ENCODE data around the gene ZNF516.
A peak's percentile ranks its signal among the peaks of the same experiment; 100 is the strongest.

ZNF516 gene

DNA sequence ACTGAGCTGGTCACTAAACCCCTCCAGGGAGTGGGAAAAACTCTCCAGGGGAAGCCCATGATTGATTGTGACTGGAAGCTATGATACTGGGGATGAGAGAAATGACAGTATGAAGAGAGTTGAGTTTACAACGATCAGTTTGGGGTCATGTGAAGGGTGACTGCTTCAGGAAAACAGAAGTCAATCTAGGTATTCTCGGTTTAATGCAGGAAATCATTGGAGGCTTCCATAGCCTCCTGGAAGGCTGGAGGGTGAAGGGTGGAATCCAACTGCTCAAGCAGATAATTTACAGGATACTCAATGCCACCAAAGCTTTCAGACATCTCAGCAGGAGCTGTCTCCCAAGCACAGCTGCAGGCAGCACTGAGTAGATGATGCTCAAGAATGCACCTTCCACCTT lies 154.6 kb downstream of the ZNF516 start:
- POLR2A ChIA-PET: no interaction called here
- CTCF ChIA-PET: interaction anchor here (0.7 kb wide), 1 partner anchor 83 kb away, joined by 3 read pairs; no protein-coding TSS in a partner anchor
- no peaks in the 10 kb centered on the region for H3K4me1 ChIP-seq (ENCODE audit: control insufficient read depth, insufficient read depth, low read length)

DNA sequence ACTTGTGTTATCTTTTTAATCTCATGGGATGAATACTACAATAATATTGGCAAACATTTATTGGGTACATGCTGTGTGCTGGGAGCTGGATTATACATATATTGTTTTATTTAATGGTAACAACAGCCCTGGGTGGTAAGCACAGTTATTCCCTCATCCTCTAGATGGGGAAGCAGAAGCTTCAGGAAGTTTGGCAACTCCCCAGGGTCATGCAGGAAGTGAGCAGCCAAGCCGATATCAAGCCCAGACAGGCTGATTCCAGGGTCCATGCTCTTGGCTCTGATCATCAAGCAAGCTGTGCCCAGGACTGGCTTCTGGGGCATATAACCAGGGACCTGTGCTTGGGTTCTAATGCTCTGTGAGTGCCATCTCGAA lies 155.8 kb downstream of the ZNF516 start:
- CTCF ChIA-PET: interaction anchor here (0.5 to 0.8 kb wide), 2 partner anchors 59 to 767 kb away, joined by 3 to 4 read pairs; no protein-coding TSS in a partner anchor
- no peaks in the 10 kb centered on the region for H3K9me3 ChIP-seq (ENCODE audit: control insufficient read depth, insufficient read depth, low read depth, low read length)

More for the DNA sequence above, 154.6 kb downstream of the ZNF516 start:
- Histone ChIP-seq H3K4me3 (ENCODE audit: low read depth, low read length) (no peak overlapping the region), H3K27ac (ENCODE audit: extremely low read depth, low read depth, low read length) (no peak overlapping the region), H3K36me3 (ENCODE audit: control insufficient read depth in 2 of 2, insufficient read depth in 1 of 2, low read length in 2 of 2) (no peaks in the 10 kb centered on the region; a peak in 1 of 3 replicates), H3K9me3 (ENCODE audit: control insufficient read depth, insufficient read depth, low read depth, low read length) (no peaks in the 10 kb centered on the region)
- TF ChIP-seq, protein P1, sequence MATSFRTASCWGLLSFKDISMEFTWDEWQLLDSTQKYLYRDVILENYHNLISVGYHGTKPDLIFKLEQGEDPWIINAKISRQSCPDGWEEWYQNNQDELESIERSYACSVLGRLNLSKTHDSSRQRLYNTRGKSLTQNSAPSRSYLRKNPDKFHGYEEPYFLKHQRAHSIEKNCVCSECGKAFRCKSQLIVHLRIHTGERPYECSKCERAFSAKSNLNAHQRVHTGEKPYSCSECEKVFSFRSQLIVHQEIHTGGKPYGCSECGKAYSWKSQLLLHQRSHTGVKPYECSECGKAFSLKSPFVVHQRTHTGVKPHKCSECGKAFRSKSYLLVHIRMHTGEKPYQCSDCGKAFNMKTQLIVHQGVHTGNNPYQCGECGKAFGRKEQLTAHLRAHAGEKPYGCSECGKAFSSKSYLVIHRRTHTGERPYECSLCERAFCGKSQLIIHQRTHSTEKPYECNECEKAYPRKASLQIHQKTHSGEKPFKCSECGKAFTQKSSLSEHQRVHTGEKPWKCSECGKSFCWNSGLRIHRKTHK (tag by site-specific recombination; IDR thresholded peaks at IDR 0.05): peak; percentile 81
- TF ChIP-seq, protein P2, sequence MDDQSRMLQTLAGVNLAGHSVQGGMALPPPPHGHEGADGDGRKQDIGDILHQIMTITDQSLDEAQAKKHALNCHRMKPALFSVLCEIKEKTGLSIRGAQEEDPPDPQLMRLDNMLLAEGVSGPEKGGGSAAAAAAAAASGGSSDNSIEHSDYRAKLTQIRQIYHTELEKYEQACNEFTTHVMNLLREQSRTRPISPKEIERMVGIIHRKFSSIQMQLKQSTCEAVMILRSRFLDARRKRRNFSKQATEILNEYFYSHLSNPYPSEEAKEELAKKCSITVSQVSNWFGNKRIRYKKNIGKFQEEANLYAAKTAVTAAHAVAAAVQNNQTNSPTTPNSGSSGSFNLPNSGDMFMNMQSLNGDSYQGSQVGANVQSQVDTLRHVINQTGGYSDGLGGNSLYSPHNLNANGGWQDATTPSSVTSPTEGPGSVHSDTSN (CRISPR knock-in tag; IDR thresholded peaks at IDR 0.05): no peak

DNA sequence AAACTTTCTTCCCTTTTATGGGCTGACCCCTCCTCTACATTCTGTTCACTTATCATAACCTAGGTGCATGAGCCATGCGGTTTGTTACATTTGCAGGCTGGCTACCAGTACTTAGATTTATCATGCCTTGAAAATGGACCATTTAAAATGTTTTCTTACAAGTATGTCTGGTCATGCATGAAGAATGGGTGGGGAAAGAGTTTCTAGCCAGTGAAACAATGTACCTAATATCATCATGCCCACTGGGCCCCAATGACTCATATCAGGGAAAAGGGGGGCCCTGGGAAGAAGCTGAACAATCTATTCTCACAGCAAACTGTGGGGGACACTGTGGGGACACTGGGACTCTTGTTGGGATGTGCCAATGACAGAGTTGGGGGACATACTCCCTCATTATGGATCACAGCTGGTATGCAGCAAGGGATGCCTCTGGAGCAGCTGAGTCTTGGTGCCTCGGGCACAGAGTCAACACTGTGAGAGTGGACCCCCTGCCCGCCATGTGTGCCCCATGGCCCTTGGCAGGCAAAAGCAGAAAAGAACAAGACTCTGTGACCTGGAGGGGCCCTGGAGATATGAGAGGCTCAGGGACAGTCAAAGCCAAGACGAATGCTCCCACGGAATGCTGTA lies 156.3 kb downstream of the ZNF516 start:
- Histone ChIP-seq H3K4me3 (ENCODE audit: low read depth, low read length) (no peak overlapping the region), H3K36me3 (ENCODE audit: control insufficient read depth in 2 of 2, insufficient read depth in 1 of 2, low read length in 2 of 2) (no peaks in the 10 kb centered on the region; a peak in 1 of 3 replicates), H3K4me1 (ENCODE audit: control insufficient read depth, insufficient read depth, low read length) (no peaks in the 10 kb centered on the region), H3K9me3 (ENCODE audit: control insufficient read depth, insufficient read depth, low read depth, low read length) (no peaks in the 10 kb centered on the region), H3K27ac (ENCODE audit: extremely low read depth, low read depth, low read length) (no peak overlapping the region)
- ChIA-PET CTCF (no interaction called here), POLR2A (no interaction called here)
- TF ChIP-seq, protein P3, sequence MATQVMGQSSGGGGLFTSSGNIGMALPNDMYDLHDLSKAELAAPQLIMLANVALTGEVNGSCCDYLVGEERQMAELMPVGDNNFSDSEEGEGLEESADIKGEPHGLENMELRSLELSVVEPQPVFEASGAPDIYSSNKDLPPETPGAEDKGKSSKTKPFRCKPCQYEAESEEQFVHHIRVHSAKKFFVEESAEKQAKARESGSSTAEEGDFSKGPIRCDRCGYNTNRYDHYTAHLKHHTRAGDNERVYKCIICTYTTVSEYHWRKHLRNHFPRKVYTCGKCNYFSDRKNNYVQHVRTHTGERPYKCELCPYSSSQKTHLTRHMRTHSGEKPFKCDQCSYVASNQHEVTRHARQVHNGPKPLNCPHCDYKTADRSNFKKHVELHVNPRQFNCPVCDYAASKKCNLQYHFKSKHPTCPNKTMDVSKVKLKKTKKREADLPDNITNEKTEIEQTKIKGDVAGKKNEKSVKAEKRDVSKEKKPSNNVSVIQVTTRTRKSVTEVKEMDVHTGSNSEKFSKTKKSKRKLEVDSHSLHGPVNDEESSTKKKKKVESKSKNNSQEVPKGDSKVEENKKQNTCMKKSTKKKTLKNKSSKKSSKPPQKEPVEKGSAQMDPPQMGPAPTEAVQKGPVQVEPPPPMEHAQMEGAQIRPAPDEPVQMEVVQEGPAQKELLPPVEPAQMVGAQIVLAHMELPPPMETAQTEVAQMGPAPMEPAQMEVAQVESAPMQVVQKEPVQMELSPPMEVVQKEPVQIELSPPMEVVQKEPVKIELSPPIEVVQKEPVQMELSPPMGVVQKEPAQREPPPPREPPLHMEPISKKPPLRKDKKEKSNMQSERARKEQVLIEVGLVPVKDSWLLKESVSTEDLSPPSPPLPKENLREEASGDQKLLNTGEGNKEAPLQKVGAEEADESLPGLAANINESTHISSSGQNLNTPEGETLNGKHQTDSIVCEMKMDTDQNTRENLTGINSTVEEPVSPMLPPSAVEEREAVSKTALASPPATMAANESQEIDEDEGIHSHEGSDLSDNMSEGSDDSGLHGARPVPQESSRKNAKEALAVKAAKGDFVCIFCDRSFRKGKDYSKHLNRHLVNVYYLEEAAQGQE (tag by site-specific recombination; IDR thresholded peaks at IDR 0.05): no peak
- TF ChIP-seq, protein P4, sequence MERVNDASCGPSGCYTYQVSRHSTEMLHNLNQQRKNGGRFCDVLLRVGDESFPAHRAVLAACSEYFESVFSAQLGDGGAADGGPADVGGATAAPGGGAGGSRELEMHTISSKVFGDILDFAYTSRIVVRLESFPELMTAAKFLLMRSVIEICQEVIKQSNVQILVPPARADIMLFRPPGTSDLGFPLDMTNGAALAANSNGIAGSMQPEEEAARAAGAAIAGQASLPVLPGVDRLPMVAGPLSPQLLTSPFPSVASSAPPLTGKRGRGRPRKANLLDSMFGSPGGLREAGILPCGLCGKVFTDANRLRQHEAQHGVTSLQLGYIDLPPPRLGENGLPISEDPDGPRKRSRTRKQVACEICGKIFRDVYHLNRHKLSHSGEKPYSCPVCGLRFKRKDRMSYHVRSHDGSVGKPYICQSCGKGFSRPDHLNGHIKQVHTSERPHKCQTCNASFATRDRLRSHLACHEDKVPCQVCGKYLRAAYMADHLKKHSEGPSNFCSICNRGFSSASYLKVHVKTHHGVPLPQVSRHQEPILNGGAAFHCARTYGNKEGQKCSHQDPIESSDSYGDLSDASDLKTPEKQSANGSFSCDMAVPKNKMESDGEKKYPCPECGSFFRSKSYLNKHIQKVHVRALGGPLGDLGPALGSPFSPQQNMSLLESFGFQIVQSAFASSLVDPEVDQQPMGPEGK (tag by site-specific recombination; IDR thresholded peaks at IDR 0.05): no peak
- TF ChIP-seq ZFP3 (tag by site-specific recombination; IDR thresholded peaks at IDR 0.05; ENCODE audit: low read depth): no peak
- TF ChIP-seq ZBTB8A (tag by site-specific recombination; IDR thresholded peaks at IDR 0.05): no peak
- TF ChIP-seq ZNF202 (tag by site-specific recombination; IDR thresholded peaks at IDR 0.05; ENCODE audit: borderline replicate concordance): no peak
- TF ChIP-seq, protein P5, sequence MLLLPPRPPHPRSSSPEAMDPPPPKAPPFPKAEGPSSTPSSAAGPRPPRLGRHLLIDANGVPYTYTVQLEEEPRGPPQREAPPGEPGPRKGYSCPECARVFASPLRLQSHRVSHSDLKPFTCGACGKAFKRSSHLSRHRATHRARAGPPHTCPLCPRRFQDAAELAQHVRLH (tag by site-specific recombination; IDR thresholded peaks at IDR 0.05): no peak
- TF ChIP-seq, protein P2 (CRISPR knock-in tag; IDR thresholded peaks at IDR 0.05): no peak
- TF ChIP-seq ZNF544 (tag by site-specific recombination; IDR thresholded peaks at IDR 0.05): no peak
- TF ChIP-seq SETDB1 (IDR thresholded peaks at IDR 0.05; ENCODE audit: insufficient read length, low read length): no peak
- no peak for TF ChIP-seq ZNF624 (tag by site-specific recombination; IDR thresholded peaks at IDR 0.05)
- no peak for TF ChIP-seq ZNF629 (tag by site-specific recombination; IDR thresholded peaks at IDR 0.05)
- no peak for TF ChIP-seq EGR2 (tag by site-specific recombination; IDR thresholded peaks at IDR 0.05; ENCODE audit: low read depth)
- TF ChIP-seq TRIM28 (IDR thresholded peaks at IDR 0.05; ENCODE audit: borderline replicate concordance, low read length): no peak

More for the DNA sequence above, 155.8 kb downstream of the ZNF516 start:
- Histone ChIP-seq H3K4me1 (ENCODE audit: control insufficient read depth, insufficient read depth, low read length) (no peaks in the 10 kb centered on the region), H3K36me3 (ENCODE audit: control insufficient read depth in 2 of 2, insufficient read depth in 1 of 2, low read length in 2 of 2) (no peaks in the 10 kb centered on the region; a peak in 1 of 3 replicates), H3K4me3 (ENCODE audit: low read depth, low read length) (no peak overlapping the region), H3K27ac (ENCODE audit: extremely low read depth, low read depth, low read length) (no peak overlapping the region)
- POLR2A ChIA-PET: no interaction called here
- TF ChIP-seq ZNF248 (tag by site-specific recombination; IDR thresholded peaks at IDR 0.05) (no peak), GLIS1 (tag by site-specific recombination; IDR thresholded peaks at IDR 0.05) (no peak), ZNF221 (tag by site-specific recombination; IDR thresholded peaks at IDR 0.05; ENCODE audit: borderline replicate concordance) (no peak), ZNF354C (tag by site-specific recombination; IDR thresholded peaks at IDR 0.05; ENCODE audit: borderline replicate concordance, low read depth) (no peak), ZNF510 (tag by site-specific recombination; IDR thresholded peaks at IDR 0.05; ENCODE audit: insufficient replicate concordance) (no peak), ZNF747 (tag by site-specific recombination; IDR thresholded peaks at IDR 0.05) (no peak), YY2 (tag by site-specific recombination; IDR thresholded peaks at IDR 0.05) (no peak), SP7 (tag by site-specific recombination; IDR thresholded peaks at IDR 0.05) (no peak), ZNF660 (tag by site-specific recombination; IDR thresholded peaks at IDR 0.05) (no peak), ZNF48 (tag by site-specific recombination; IDR thresholded peaks at IDR 0.05) (no peak)
- TF ChIP-seq, protein P6, sequence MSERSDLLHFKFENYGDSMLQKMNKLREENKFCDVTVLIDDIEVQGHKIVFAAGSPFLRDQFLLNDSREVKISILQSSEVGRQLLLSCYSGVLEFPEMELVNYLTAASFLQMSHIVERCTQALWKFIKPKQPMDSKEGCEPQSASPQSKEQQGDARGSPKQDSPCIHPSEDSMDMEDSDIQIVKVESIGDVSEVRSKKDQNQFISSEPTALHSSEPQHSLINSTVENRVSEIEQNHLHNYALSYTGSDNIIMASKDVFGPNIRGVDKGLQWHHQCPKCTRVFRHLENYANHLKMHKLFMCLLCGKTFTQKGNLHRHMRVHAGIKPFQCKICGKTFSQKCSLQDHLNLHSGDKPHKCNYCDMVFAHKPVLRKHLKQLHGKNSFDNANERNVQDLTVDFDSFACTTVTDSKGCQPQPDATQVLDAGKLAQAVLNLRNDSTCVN (tag by site-specific recombination; optimal IDR thresholded peaks at IDR 0.05): no peak

All from HEK293 (cell line).